ENCODE measurements around the gene FITM1.

GRCh38 chr14:24106672-24107271 lies 23.7 kb upstream of the FITM1 start:
- TF ChIP-seq CTCF (IDR thresholded peaks at IDR 0.05; ENCODE audit: extremely low read depth in 1 of 2, insufficient read depth in 1 of 2, low read depth in 1 of 2, low read length in 2 of 2), result no peak
- TF ChIP-seq POLR2A (IDR thresholded peaks at IDR 0.05; ENCODE audit: low read depth, low read length), result no peak
- no peak for TF ChIP-seq GATA2 (IDR thresholded peaks at IDR 0.05; ENCODE audit: insufficient read depth, insufficient read length, low read depth, low read length)
- no peak for TF ChIP-seq EZH2 (IDR thresholded peaks at IDR 0.05; ENCODE audit: borderline replicate concordance, low read depth, low read length, severe bottlenecking)
- no peak for TF ChIP-seq POLR2AphosphoS5 (IDR thresholded peaks at IDR 0.05; ENCODE audit: insufficient read depth, low read depth, low read length)
- TF ChIP-seq MAX (IDR thresholded peaks at IDR 0.05; ENCODE audit: insufficient read depth, insufficient read length), result no peak
- TF ChIP-seq FOS (IDR thresholded peaks at IDR 0.05; ENCODE audit: borderline replicate concordance, insufficient read depth, low read length), result no peak
